ENCODE measurements around the gene AKT1.

AKT1 gene

DNA sequence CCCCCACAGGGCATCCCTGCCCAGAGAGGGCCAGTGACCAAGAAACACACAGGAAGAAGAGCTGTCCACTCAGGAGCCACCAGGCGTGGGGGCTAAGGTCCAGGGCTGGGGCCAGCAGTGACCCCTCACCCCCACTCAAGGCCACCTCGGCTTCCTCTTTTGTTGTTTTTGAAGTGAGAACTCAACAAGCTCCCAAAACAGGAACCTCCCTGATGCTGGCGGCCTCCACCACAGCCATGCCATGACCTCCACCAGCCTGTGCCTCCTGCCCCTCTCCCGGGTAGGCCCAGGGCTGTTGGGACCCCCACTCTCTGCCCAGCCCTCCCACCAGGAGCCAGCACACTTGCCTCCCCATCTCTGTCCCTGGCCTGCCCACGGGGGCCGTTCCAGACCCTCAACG lies 7.8 kb downstream of the AKT1 start:
- no peak for DNase-seq

DNA sequence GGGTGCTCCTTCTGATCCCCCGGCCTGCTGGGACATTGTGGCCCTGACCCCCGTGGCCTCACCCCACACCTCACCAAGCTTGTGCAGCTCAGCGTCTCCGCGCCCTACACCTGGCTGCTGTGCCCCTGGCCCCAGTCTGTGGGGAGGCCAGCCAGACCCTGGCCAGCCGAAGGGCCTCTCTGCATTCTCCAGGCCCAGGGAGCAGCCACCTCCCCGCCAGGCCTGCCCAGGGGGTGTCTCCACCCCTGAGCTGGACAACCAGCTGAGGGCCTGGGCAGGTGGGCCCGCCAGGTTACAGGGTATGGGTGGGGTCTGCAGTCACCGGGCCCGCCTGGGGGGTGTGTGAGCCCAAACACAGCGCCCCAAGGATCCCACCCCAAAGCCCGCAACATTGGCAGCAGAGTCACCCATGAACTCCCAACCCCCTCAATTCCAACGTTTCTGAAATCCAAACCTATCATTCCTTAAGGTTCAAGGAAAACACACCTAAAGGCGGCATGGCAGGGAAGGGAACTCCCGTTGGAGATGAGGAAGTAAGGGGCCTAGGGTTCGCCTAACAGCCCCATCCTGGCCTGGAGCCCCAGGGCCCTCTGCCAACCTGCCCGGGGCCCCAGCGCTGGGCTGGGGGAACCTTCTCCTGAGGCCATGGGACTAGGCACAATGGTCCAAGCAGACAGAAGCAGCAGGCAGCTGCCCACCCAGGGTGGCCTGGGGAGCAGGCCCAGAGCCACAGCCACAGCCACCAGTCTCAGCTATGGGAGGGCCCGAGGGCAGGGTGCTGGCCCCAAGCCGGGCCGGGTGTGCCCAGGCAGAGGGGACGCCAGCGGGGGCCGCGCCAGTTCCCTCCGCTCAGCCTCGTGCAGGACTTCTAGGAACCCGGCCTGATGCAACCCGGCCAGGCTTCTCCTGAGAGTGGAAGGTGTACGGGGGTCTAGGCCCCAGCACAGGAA lies 8.5 kb downstream of the AKT1 start:
- DNase-seq, result peak in 3 of 56 donors; percentile 31 to 41 (median 33)

DNA sequence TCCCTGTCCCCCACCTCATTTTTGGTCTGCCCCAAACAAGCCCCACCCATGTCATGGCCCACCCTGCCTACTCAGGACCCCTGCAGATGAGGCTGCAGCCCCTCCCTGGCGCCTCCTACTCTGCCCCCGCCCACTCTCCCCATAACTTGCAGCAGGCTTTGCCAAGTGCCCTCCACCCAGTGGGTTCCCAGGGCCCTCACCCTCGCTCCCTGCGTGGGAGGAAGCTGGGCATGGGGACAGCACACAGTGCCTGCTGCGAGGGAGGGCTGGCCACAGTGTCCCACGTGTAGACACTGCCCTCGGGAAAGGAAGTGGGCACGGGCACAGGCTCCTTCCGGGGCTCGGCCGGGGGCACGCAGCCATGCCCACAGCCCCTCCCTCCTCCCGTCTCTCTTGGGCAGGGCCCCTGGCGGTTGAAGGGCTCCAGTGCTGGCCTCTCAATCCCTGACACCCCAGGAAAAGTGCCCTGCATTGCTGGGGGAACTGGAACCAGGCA lies 9.4 kb downstream of the AKT1 start:
- no peak for DNase-seq

DNA sequence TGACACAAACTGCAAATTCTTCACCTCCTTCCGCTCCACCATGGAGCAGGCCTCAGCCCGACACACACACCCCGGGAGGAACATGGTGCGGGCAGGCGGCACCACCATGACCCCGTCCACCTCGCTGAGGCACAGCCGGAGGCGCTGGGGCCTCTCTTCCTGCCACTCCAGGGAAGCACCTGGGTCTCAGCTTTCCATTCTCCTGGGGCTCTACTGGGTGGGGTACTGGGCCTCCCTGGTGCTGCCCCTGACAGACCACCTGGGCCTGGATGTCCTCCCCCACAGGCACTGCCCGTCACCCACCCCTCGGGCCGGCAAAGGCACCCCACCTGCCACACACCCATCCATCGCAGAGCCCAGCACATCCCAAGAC lies 9.9 kb downstream of the AKT1 start:
- no peak for DNase-seq

DNA sequence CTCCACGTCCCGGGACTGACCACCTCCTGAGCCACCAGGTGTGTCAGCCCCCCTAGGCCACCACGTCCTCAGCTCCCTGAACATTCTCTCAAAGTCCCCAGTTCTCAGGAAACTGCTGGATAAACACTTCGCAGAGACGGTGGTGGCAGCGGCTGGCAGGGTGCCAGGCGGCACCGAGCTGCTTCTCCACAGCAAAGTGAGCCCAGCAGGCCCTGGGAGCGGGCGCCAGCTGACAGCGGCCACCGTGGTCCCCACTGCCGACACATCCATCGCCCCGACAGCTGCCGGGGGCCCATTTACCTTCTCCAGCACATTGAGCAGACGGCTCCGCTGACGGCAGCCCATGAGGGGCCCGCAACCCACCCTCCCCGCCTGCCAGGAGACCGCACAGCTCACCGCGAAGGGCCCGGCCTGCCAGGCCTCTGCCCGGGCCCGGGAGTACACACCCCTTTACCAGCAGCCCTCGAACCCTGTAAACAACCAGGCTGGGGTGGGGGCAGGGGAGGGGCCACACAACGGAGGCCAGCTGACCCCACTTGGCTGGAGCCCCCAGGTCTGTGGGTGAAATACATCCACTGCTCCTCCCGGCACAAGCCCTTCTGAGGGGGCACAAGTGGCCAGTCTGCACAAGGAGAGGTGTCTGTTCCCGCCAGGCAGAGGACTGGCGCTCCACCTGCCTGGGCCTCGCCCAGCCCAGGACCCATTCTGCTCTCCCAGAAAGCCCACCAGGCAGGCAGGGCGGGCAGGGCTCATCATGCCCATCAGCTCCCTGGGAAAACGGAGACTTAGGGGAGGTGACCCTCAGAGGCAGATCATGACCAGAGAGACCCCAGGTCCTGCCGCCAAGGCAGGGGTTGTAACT lies 10.5 kb downstream of the AKT1 start:
- peak in 10 of 56 donors; percentile 12 to 58 (median 34) for DNase-seq

DNA sequence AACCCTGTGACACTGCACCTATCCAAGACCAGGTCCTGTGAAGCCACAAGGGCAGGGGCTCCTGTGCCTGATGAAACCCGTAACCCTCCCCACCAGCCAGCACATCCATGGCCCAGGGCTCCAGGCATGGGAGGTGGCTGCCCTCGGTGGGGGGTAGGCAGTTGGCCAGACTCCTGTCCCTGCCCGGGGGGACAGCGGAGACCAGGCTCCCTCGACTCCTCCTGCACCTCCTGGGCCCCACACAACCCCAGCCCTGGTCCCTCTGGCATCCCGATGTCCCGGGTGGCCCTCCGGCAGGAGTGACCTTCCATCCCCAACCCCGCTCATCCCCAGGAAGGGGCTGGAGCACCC lies 11.4 kb downstream of the AKT1 start:
- no peak for DNase-seq

DNA sequence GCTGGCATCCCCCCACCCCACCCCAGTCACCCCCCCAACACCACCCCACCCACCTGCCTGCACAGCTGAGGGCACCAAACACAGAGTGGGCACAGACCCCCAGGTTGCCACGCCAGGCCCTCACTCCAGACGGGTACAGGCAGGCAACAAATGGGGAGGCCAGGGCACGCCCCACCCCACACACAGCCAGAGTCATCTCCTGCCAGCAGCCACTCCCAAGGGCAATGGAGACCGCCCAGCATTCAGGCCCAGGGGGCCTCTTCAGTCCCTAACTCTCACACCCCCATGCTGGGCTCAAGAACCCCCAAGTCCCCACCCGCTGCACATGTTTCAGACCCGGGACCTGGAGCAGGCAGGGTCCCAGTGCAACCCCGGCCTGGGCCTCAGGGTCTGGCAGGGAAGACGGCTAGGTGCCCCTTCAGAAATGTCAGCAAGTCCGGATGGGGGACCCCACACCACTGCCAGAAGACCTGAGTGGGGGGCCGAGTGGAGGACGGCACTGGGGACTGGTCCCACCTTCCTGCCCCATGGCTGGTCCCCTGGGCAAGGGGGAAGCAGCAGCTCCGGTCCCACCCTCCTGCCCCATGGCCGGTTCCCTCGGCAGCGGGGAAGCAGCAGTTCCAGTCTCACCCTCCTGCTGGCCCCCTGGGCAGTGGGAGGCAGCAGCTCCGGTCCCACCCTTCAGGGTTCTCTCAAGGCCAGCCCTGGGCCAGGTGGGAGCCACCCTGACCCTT lies 11.9 kb downstream of the AKT1 start:
- no peak for DNase-seq

DNA sequence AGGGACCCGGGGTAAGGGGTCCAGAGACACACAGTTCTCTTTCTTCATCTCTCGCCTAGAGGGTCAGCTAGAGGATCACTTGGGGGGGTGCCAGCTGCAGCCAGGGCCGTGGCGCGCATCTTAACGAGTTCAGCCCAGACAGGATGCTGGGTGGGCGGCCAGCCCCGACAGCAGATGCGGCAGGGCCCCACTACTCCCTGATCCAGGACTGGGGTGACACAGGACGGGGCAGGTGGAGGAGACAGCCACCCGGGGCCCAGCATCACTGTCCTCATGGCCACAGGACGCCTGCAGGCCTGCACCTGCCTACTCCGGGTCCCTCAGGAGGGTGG lies 12.8 kb downstream of the AKT1 start:
- no peak for DNase-seq

DNA sequence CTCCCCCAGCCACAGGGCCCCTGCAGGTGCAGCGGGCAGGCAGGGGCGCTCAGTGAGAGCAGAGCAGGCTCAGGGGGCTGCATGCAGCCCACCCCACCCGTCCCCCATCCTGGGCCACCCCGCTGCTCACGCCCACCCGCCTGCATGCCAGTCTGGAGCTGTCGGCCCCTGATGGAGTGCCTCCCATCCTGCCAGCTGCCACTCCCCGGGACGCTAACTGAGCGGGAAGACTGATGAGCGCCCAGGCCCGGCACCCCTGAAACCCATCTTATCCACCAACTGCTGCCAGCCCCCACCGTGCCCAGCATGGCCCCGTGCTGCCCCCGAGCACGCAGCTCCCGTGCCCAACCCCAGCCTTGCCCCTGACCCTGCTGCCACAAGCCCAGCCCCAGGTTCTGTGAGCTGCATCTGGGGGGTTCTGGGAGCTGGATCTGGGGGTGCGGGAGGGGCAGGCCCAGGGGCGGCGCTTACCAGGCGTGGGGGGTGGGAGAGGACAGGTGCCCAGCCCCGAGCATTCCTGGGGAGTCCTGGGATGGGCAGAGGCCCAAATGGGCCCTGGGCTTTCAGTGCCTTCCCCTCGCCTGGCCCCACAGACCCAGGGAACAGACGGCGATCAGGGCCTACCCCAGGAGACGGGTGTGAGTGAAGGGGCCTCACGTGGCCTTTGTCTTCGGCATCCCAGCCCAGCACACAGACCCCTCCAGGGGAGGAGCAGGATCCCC lies 13.3 kb downstream of the AKT1 start:
- no peak for DNase-seq

DNA sequence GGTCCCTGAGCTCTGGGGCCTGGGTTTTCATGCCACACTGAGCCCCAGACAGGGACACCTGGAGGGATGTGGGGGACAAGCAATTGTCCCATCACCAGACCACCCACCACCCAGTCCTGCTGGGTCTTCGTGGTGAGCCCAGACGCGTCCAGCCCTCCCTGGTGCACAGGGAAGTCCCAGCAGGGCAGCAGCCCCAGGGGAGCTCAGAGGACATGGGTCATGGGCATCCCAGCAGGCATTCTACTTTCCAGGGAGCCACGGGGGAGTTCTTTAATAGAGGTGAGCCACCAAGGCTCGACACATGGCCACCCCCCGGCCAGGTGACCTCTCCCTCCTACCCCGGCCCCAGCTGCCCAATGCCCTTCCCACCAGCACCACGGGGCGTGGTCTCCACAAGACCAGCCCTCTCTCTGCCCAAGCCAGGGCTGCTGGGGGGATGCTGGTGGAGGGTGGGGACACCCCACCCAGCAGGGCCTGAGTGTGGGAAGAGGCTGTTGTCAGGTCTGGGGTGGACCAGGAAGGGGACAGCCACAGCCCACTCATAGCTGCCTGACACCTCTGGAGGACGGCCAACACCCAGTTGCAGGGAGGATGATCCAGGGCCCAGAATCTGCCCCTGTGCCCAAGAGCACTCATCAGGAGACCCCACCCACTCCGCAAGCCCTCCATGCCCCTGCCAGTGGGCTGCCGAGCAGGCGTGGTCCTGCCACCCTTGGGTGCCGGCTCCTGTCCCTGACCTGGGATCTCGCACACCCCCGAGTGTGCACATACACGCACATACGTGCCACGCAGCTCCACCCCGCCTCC lies 14.1 kb downstream of the AKT1 start:
- DNase-seq, result no peak

DNA sequence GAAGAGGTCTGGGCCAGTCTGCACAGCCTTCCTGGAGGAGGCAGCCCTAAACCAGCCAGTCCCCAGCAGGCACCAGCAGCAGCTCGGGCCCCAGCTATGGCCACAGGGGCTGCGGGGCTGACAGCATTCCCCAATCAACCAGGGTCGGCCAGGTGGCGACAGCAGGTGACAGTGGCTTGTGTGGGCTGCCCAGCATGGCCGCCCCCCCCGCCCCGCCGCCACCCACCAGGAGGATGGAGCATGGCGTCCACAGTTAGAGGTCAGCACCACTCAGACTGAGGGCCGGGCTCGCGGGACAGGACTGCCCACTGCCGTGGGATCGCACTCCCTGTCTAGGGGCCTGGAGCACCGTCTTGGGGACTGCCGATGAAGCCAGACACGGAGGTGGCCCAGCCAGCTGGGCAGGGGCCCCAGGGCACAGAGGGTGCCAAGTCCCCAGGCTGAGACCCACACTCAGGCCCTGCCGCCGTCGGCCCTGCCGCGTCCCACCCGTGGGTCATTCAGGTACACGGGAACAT lies 15.0 kb downstream of the AKT1 start:
- no peak for DNase-seq

DNA sequence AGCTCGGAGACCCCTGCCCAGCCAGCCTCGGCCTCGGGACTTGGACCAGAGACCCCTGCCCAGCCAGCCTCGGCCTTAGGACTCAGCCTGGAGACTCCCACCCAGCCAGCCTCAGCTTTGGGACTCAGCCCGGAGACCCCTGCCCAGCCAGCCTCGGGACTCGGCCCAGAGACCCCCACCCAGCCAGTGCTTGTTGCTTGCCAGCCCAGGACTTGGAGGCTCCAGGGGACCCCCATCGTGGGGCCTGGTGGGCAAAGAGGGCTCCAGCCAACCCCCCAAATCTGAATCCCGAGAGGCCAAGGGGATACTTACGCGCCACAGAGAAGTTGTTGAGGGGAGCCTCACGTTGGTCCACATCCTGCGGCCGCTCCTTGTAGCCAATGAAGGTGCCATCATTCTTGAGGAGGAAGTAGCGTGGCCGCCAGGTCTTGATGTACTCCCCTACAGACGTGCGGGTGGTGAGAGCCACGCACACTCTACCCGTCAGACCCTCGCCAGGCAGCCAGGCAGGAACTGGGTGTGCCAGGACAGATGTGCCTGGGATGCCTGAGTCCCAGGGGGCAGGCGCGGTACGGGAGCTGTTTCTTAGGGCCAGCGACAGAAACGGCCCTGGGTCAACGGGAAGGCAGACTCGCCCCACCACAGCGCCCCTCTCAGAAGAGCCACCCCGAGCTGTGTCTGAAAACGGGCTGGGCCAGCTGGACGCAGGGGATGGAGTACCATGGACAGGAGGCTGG lies 15.6 kb downstream of the AKT1 start:
- no peak for DNase-seq

DNA sequence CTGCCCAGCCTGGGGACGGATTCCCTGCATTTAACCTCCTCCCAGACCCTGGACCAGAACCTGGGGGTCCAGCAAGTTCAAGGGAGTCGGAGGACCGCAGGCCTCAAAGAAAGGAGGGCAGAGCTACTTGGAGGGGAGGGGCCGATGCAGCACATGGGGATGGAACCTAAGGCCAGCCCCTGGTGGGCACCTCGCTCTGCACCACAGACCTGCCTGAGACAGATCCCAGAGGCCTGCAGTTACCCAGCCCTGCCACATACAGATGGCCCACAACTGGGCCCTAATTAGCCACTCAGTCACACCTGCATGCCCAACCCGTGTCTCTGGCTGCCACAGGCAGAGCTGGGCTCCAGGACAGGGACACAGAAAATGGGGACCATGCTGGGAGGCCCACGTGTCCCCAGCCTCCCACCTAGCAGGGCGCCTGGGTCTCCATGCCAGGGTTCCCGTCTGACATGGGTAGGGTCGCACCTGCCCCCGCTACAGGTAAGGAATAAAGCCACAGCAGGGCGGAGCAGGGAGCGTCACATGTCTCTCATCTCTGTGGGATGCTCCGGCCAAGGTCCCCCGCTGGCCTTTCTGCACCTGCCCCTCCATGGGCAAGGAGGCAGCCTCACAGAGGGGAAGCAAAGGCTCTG lies 16.7 kb downstream of the AKT1 start:
- DNase-seq, result no peak

DNA sequence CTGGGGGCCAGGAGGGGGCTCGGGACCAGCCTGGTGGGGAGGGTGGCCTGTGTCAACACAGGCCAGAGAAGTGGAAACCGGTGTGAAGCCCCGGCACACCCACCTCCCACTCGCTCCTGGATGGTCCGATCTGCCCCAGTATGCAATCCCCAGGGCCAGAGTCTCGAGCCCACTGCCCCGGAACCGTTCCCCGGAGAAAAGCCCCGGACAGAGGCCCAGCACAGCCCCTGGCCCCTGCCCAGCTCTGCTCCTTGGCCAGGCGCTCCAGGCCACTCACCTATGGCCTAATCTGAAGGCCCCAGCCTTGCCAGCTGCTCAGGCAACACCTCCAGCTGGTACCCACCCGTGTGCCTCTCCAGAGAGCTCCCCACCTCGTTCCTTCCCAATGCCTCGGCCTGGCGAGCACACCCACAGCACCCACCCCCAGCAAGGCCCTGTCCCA lies 17.7 kb downstream of the AKT1 start:
- DNase-seq, result no peak

DNA sequence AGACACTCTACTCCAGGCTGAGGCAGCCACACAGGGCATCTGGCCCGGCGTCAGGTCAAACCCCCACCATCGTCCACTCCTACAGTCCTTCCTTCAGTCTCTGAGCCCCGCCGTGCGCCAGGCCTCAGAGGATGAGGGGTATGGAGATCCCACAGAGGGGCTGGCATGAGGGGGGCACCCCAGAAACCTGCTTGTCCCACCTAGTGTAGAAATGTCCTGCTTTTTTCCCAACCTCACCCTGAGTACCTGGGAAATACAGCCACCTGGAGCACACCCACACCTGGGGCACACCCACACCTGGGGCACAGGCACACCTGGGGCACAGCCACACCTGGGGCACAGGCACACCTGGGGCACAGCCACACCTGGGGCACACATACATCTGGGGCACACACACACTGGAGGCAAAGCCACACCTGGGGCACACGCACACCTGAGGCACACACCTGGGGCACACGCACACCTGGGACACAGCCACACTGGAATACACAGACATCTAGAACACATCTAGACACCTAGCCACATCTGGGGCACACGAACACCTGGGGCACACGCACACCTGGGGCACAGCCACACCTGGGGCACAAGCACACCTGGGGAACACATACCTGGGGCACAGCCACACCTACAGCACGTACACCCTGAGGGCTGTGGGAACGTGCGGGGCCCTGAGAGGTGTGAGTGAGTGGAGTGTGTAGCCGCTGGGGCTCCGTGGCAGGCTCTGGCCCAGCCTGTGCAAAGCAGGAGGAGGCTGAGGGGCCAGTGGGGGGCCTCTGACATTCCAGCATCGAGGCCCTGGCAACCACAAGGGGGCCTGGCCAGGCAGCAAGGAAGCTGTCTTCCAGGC lies 18.4 kb downstream of the AKT1 start:
- DNase-seq, result no peak

DNA sequence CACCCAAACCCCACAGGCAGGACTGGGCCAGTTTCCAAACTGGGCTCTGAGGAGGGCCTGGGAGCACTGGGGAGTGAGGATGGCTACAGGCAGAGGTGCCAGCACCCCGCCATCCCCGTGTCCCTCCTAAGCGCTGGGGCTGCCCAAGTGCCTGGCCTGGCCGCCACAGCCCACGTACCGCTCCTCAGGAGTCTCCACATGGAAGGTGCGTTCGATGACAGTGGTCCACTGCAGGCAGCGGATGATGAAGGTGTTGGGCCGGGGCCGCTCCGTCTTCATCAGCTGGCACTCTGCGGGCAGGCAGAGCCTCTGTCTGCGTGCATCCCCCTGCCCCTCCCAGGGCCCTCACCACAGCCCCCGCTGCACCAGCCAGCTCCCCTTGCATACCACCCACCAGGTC lies 19.1 kb downstream of the AKT1 start:
- DNase-seq, result no peak

DNA sequence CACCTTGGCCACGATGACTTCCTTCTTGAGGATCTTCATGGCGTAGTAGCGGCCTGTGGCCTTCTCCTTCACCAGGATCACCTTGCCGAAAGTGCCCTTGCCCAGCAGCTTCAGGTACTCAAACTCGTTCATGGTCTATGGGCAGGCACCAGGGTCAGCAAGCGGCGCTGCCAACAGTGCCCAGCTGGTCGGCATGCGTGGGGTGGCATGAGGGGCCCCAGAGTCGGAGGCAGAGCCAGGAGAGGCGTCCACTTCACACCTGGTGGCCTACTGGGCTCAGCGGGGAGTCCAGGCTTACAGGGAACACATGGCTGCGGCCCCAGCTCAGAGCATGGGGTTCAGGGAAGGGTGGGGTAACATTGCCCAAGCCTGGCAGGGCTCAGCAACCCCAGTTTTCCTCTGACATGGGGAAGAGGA lies 20.5 kb downstream of the AKT1 start:
- no peak for DNase-seq
